H7 (cell line): Measurements from ENCODE around the gene GXYLT2. TPM values are rescaled to one million over a fixed set of nuclear protein-coding genes. Genes with fewer than 3 reads are reported as not detected.

ENCODE experiments used
- DNase-seq: peaks from one replicate; pipeline ENCODE4 v3.0.0; 2012
- H3K27me3 ChIP-seq: 2 replicates; pipeline ENCODE4 v1.6.0; 2011; ENCODE audit warnings: mild to moderate bottlenecking, low read length; ENCODE audit not compliant: control insufficient read depth, insufficient read depth
- H3K36me3 ChIP-seq: replicated peaks from 2 replicates; pipeline ENCODE4 v1.5.1; 2011; ENCODE audit warnings: low read length; ENCODE audit not compliant: control insufficient read depth, insufficient read depth
- H3K4me3 ChIP-seq: 2 replicates; pipeline ENCODE4 v1.5.1; 2011; ENCODE audit warnings: low read depth, mild to moderate bottlenecking, control low read depth, low read length, moderate library complexity; ENCODE audit not compliant: insufficient read depth
- total RNA-seq: library from RNA; depleted of rRNA; stranded (reverse); fragments of >200 nt; shearing (Covaris generic); gene quantifications from 2 replicates; pipeline ENCODE4 v1.2.3, GENCODE V29; 2014; rRNA removed

GXYLT2 gene
- total RNA-seq, 1 experiment from 2014 or later, result 4.5 TPM

DNA sequence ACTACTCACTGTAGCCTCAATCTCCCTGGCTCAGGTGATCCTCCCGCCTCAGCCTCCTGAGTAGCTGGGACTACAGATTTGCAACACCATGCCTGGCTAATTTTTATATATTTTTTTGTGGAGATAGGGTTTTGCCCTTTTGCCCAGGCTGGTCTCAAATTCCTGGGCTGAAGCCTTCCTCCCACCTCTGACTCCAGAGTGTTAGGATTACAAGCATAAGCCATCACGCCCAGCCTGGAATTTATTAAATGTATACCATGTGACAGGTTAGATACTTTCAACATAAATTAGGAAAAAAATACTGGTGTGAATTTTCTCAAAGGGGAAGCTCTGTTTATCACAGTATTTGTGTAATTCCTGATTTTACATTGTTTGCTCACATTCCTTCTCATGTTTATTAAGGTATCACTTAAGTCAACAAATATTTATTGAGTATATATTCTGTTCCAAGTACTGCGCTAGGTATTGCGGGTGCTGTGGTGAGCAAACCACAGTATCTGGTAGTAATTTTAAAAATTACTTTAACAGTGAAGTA, 133.5 kb downstream of the GXYLT2 start:
- Histone ChIP-seq H3K27me3 (no peaks in the 10 kb centered on the region), H3K4me3 (no peak overlapping the region), H3K36me3 (no peaks in the 10 kb centered on the region)
- no peak for DNase-seq

DNA sequence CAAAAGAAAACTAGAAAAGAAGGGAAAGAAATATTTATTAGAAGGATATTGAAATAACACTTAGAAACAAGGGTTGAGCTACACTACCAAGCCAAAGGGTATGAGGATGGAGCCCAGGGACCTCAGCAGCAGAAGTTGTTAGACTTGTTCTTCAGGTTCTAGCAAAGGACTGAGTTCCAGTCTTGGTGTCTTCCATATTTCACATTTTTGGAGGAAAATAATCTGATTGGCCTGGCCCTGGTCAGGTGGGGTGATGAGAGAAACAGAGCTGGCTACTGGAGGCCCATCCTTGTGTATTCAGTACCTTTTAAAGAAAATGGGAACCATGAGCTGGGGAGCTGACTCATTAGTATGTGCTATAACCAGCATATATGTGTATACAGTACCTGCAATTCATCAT, 137.0 kb downstream of the GXYLT2 start:
- Histone ChIP-seq H3K36me3 (no peaks in the 10 kb centered on the region), H3K27me3 (no peaks in the 10 kb centered on the region), H3K4me3 (no peak overlapping the region)
- peak; percentile 9 for DNase-seq

DNA sequence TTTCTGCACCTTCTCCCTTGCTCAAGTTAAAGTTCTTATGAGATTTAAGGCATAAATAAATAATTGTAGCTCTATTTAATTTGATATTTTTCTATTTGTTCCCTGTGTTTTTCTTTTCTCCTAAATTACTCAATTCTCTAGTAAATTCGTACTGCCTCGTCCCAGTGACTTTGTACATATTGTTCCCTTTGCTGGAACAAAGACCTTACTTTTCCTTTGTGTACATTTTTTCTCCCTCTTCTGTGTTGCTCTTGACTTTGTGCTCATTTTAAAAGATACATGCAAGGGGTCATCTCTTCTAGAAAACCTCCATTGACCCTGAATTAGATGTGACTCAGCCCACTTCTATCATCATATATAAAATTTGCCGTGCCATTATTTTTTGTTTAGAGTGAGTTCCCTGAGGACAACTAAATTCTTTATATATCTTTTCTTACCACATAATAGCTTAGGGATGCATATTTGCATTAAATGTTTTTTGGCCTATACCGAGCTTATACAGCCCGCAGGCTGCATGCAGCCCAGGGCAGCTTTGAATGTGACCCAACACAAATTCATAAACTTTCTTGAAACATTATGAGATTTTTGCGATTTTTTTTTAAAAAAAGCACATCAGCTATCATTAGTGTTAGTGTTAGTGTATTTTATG, 138.4 kb downstream of the GXYLT2 start:
- Histone ChIP-seq H3K36me3 (no peaks in the 10 kb centered on the region), H3K27me3 (no peaks in the 10 kb centered on the region), H3K4me3 (no peak overlapping the region)
- no peak for DNase-seq

Other genes starting within 250 kb of the GXYLT2 start
- gene SHQ1, start 39.6 kb upstream of the GXYLT2 start, total RNA-seq, result 21.7 and 22.5 TPM in 2 replicates
- gene PPP4R2, start 108.8 kb downstream of the GXYLT2 start, total RNA-seq, result 54.1 and 63.2 TPM in 2 replicates
- 2.4 and 4.3 TPM in 2 replicates for gene EBLN2, start 173.6 kb downstream of the GXYLT2 start, total RNA-seq